Measurements from ENCODE around the gene BICDL1.

Gene BICDL1

DNA sequence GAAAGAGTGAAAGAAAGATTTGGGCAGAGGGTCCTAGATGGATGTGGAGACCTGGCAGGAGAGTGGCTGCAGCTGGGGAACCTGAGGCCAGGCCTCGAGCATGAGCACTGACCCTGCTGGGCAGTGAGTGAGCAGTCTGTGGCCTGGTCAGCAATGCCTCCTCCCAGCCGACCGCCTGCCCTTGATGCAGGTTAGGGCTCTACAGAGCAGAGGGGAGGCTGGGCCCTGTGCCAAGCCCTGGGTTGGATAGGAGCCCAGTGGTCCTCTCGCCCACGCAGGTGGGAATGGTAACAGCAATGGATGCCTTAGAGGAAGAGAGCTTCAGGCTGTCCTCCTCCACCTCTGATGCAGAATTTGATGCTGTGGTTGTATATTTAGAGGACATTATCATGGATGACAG lies 67.7 kb downstream of the BICDL1 start:
- ChIA-PET CTCF (no interaction called here), POLR2A (no interaction called here)
- Histone ChIP-seq H3K36me3 (ENCODE audit: control insufficient read depth in 2 of 2, insufficient read depth in 1 of 2, low read length in 2 of 2) (no peaks in the 10 kb centered on the region), H3K9me3 (ENCODE audit: control insufficient read depth, insufficient read depth, low read depth, low read length) (no peaks in the 10 kb centered on the region), H3K4me1 (ENCODE audit: control insufficient read depth, insufficient read depth, low read length) (no peaks in the 10 kb centered on the region), H3K27ac (ENCODE audit: extremely low read depth, low read depth, low read length) (no peak overlapping the region), H3K4me3 (ENCODE audit: low read depth, low read length) (no peak overlapping the region)
- no peak for TF ChIP-seq ZNF202 (tag by site-specific recombination; IDR thresholded peaks at IDR 0.05; ENCODE audit: borderline replicate concordance)
- TF ChIP-seq ZFHX2 (tag by site-specific recombination; conservative IDR thresholded peaks at IDR 0.05), result peak; percentile 55

DNA sequence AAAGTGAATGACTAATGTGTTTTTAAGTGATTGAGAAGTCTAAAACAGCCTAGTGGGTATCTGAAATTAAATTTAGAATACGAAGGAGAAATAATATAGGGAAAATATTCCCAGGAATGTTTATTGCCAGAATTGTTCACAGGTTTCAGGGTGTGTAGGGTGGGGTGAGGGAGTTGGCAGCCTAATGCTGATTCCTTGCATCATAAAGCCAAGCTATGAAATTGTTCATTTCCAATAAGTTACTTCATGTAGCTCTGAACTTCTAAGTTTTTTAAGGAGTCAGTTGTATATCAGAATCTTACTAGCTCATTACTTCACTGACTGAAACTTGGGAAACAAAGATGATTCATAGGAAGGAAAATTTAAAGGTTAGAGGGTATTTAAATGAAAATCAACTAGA lies 71.2 kb downstream of the BICDL1 start:
- CTCF ChIA-PET, result interaction anchor here (0.7 to 1.1 kb wide), 2 partner anchors 13 to 32 kb away, joined by 3 read pairs; no protein-coding TSS in a partner anchor
- Histone ChIP-seq H3K4me3 (ENCODE audit: low read depth, low read length) (no peak overlapping the region), H3K9me3 (ENCODE audit: control insufficient read depth, insufficient read depth, low read depth, low read length) (no peaks in the 10 kb centered on the region), H3K36me3 (ENCODE audit: control insufficient read depth in 2 of 2, insufficient read depth in 1 of 2, low read length in 2 of 2) (no peaks in the 10 kb centered on the region), H3K27ac (ENCODE audit: extremely low read depth, low read depth, low read length) (no peak overlapping the region), H3K4me1 (ENCODE audit: control insufficient read depth, insufficient read depth, low read length) (no peaks in the 10 kb centered on the region)
- no peak for TF ChIP-seq PRDM1 (tag by site-specific recombination; IDR thresholded peaks at IDR 0.05)
- TF ChIP-seq ZNF133 (tag by site-specific recombination; IDR thresholded peaks at IDR 0.05), result no peak
- TF ChIP-seq ZNF560 (tag by site-specific recombination; IDR thresholded peaks at IDR 0.05; ENCODE audit: borderline replicate concordance), result no peak
- no peak for TF ChIP-seq KLF1 (tag by site-specific recombination; IDR thresholded peaks at IDR 0.05)
- TF ChIP-seq ZNF140 (tag by site-specific recombination; IDR thresholded peaks at IDR 0.05), result no peak
- no peak for TF ChIP-seq ZNF184 (tag by site-specific recombination; IDR thresholded peaks at IDR 0.05)
- no peak for TF ChIP-seq HOXC10 (CRISPR knock-in tag; IDR thresholded peaks at IDR 0.05)
- no peak for TF ChIP-seq ZNF785 (tag by site-specific recombination; IDR thresholded peaks at IDR 0.05)
- POLR2A ChIA-PET, result no interaction called here

DNA sequence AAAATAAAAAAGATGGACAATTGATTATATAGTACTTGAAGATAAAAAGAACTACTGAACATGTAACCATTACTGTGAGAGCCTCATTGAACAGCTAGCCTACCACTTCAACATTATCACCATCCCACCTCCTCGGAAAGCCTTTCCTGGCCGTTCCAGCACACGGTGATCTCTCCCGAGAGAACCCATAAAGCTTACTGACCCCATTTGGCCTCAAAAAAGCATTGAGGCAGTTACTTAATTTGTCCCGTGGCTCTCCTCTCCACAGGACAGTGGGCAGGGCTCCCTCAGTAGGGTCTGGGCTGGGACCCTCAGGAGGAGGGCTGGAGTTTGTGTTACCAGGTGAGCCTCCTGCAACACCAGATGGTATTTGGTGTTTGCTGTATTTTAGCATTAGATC lies 71.7 kb downstream of the BICDL1 start:
- Histone ChIP-seq H3K4me3 (ENCODE audit: low read depth, low read length) (no peak overlapping the region), H3K4me1 (ENCODE audit: control insufficient read depth, insufficient read depth, low read length) (no peaks in the 10 kb centered on the region), H3K36me3 (ENCODE audit: control insufficient read depth in 2 of 2, insufficient read depth in 1 of 2, low read length in 2 of 2) (no peaks in the 10 kb centered on the region), H3K9me3 (ENCODE audit: control insufficient read depth, insufficient read depth, low read depth, low read length) (no peaks in the 10 kb centered on the region), H3K27ac (ENCODE audit: extremely low read depth, low read depth, low read length) (no peak overlapping the region)
- CTCF ChIA-PET, result interaction anchor here (0.7 to 1.1 kb wide), 2 partner anchors 13 to 32 kb away, joined by 3 read pairs; no protein-coding TSS in a partner anchor
- POLR2A ChIA-PET, result no interaction called here
- TF ChIP-seq ZNF114 (tag by site-specific recombination; IDR thresholded peaks at IDR 0.05) (no peak), PRDM1 (tag by site-specific recombination; IDR thresholded peaks at IDR 0.05) (no peak), ZNF48 (tag by site-specific recombination; IDR thresholded peaks at IDR 0.05) (no peak), ZNF214 (tag by site-specific recombination; IDR thresholded peaks at IDR 0.05; ENCODE audit: borderline replicate concordance) (no peak), ZNF404 (tag by site-specific recombination; IDR thresholded peaks at IDR 0.05) (no peak), BCL11A (tag by site-specific recombination; IDR thresholded peaks at IDR 0.05; ENCODE audit: low read depth) (no peak), ZNF354C (tag by site-specific recombination; IDR thresholded peaks at IDR 0.05; ENCODE audit: borderline replicate concordance, low read depth) (no peak)
- TF ChIP-seq, protein P1, sequence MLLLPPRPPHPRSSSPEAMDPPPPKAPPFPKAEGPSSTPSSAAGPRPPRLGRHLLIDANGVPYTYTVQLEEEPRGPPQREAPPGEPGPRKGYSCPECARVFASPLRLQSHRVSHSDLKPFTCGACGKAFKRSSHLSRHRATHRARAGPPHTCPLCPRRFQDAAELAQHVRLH (tag by site-specific recombination; IDR thresholded peaks at IDR 0.05), result no peak
- TF ChIP-seq, protein P2, sequence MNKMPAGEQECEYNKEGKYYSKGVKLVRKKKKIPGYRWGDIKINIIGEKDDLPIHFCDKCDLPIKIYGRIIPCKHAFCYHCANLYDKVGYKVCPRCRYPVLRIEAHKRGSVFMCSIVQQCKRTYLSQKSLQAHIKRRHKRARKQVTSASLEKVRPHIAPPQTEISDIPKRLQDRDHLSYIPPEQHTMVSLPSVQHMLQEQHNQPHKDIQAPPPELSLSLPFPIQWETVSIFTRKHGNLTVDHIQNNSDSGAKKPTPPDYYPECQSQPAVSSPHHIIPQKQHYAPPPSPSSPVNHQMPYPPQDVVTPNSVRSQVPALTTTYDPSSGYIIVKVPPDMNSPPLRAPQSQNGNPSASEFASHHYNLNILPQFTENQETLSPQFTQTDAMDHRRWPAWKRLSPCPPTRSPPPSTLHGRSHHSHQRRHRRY (tag by site-specific recombination; IDR thresholded peaks at IDR 0.05), result no peak
- TF ChIP-seq, protein P3, sequence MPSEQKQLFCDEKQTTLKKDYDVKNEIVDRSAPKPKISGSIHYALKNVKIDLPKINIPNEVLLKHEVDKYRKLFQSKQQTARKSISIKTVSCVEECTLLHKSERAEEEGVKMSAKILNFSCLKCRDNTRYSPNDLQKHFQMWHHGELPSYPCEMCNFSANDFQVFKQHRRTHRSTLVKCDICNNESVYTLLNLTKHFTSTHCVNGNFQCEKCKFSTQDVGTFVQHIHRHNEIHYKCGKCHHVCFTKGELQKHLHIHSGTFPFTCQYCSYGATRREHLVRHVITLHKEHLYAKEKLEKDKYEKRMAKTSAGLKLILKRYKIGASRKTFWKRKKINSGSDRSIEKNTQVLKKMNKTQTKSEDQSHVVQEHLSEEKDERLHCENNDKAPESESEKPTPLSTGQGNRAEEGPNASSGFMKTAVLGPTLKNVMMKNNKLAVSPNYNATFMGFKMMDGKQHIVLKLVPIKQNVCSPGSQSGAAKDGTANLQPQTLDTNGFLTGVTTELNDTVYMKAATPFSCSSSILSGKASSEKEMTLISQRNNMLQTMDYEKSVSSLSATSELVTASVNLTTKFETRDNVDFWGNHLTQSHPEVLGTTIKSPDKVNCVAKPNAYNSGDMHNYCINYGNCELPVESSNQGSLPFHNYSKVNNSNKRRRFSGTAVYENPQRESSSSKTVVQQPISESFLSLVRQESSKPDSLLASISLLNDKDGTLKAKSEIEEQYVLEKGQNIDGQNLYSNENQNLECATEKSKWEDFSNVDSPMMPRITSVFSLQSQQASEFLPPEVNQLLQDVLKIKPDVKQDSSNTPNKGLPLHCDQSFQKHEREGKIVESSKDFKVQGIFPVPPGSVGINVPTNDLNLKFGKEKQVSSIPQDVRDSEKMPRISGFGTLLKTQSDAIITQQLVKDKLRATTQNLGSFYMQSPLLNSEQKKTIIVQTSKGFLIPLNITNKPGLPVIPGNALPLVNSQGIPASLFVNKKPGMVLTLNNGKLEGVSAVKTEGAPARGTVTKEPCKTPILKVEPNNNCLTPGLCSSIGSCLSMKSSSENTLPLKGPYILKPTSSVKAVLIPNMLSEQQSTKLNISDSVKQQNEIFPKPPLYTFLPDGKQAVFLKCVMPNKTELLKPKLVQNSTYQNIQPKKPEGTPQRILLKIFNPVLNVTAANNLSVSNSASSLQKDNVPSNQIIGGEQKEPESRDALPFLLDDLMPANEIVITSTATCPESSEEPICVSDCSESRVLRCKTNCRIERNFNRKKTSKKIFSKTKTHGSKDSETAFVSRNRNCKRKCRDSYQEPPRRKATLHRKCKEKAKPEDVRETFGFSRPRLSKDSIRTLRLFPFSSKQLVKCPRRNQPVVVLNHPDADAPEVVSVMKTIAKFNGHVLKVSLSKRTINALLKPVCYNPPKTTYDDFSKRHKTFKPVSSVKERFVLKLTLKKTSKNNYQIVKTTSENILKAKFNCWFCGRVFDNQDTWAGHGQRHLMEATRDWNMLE (tag by site-specific recombination; conservative IDR thresholded peaks at IDR 0.05; ENCODE audit: low read depth), result no peak
